ENCODE results near the gene GRAMD4. TPM values are rescaled to one million over a fixed set of nuclear protein-coding genes. Genes with fewer than 3 reads are reported as not detected.

The GRAMD4 gene
- total and polyA plus RNA-seq, 4 donors = 16.3 to 67.7 (median 21.2) TPM

GRCh38 chr22:46628756-46629155, 8.6 kb downstream of the GRAMD4 start:
- no peak overlapping the region for H3K4me3 ChIP-seq
- TF ChIP-seq CTCF (IDR thresholded peaks at IDR 0.05; ENCODE audit: control extremely low read depth, extremely low read depth) = no peak
- no peak overlapping the region for H3K27ac ChIP-seq (ENCODE audit: low read depth in 1 of 2, low read length in 1 of 2)
- peaks cover 0 to 19% (median 0%) of the 10 kb centered on the region in 4 donors for H3K36me3 ChIP-seq (ENCODE audit: control insufficient read depth in 4 of 4, insufficient read depth in 4 of 4, low read length in 4 of 4)
- H3K27me3 ChIP-seq (ENCODE audit: control insufficient read depth in 3 of 3, insufficient read depth in 3 of 3, low read length in 2 of 3) = no peaks in the 10 kb centered on the region
- H3K9ac ChIP-seq (ENCODE audit: insufficient read depth in 1 of 2, low read length in 2 of 2) = no peak overlapping the region
- 96 to 97% methylated on average over 12 of the region's 12 CpGs for WGBS, 2 donors
- no peak for DNase-seq
- no peak for ATAC-seq (ENCODE audit: insufficient read depth, low FRiP score)
- H3K9me3 ChIP-seq (ENCODE audit: control insufficient read depth in 4 of 4, insufficient read depth in 3 of 4, low read length in 3 of 4) = no peaks in the 10 kb centered on the region
- peaks cover 0 to 6% (median 0%) of the 10 kb centered on the region in 5 donors for H3K4me1 ChIP-seq (ENCODE audit: control insufficient read depth in 5 of 5, insufficient read depth in 5 of 5, low read length in 5 of 5)

- no peak overlapping the region for H3K9ac ChIP-seq (ENCODE audit: insufficient read depth in 1 of 2, low read length in 2 of 2)
- ATAC-seq (ENCODE audit: insufficient read depth, low FRiP score) = no peak
- 93 to 94% methylated on average over 16 of the region's 16 CpGs for WGBS, 2 donors
- no peaks in the 10 kb centered on the region for H3K27me3 ChIP-seq (ENCODE audit: control insufficient read depth in 3 of 3, insufficient read depth in 3 of 3, low read length in 2 of 3)
- H3K4me3 ChIP-seq = no peak overlapping the region
- no peak overlapping the region for H3K27ac ChIP-seq (ENCODE audit: low read depth in 1 of 2, low read length in 1 of 2)
- peaks cover 0 to 19% (median 0%) of the 10 kb centered on the region in 4 donors for H3K36me3 ChIP-seq (ENCODE audit: control insufficient read depth in 4 of 4, insufficient read depth in 4 of 4, low read length in 4 of 4)
- DNase-seq = no peak
- no peaks in the 10 kb centered on the region for H3K9me3 ChIP-seq (ENCODE audit: control insufficient read depth in 4 of 4, insufficient read depth in 3 of 4, low read length in 3 of 4)
- TF ChIP-seq CTCF (IDR thresholded peaks at IDR 0.05; ENCODE audit: control extremely low read depth, extremely low read depth) = no peak
- peaks cover 0 to 6% (median 1%) of the 10 kb centered on the region in 5 donors for H3K4me1 ChIP-seq (ENCODE audit: control insufficient read depth in 5 of 5, insufficient read depth in 5 of 5, low read length in 5 of 5)
Measured at GRCh38 chr22:46629291-46629690, 9.1 kb downstream of the GRAMD4 start.

- peaks cover 0 to 19% (median 0%) of the 10 kb centered on the region in 4 donors for H3K36me3 ChIP-seq (ENCODE audit: control insufficient read depth in 4 of 4, insufficient read depth in 4 of 4, low read length in 4 of 4)
- peaks cover 0 to 5% (median 3%) of the 10 kb centered on the region in 5 donors for H3K4me1 ChIP-seq (ENCODE audit: control insufficient read depth in 5 of 5, insufficient read depth in 5 of 5, low read length in 5 of 5)
- H3K9me3 ChIP-seq (ENCODE audit: control insufficient read depth in 4 of 4, insufficient read depth in 3 of 4, low read length in 3 of 4) = no peaks in the 10 kb centered on the region
- no peak overlapping the region for H3K9ac ChIP-seq (ENCODE audit: insufficient read depth in 1 of 2, low read length in 2 of 2)
- 92 to 95% methylated on average over 12 to 13 of the region's 13 CpGs for WGBS, 2 donors
- no peak for DNase-seq
- no peaks in the 10 kb centered on the region for H3K27me3 ChIP-seq (ENCODE audit: control insufficient read depth in 3 of 3, insufficient read depth in 3 of 3, low read length in 2 of 3)
- no peak overlapping the region for H3K27ac ChIP-seq (ENCODE audit: low read depth in 1 of 2, low read length in 1 of 2)
- no peak overlapping the region for H3K4me3 ChIP-seq
- no peak for ATAC-seq (ENCODE audit: insufficient read depth, low FRiP score)
- no peak for TF ChIP-seq CTCF (IDR thresholded peaks at IDR 0.05; ENCODE audit: control extremely low read depth, extremely low read depth)
Measured at GRCh38 chr22:46631113-46631512, 10.9 kb downstream of the GRAMD4 start.

- 89 to 91% methylated on average over 18 of the region's 18 CpGs for WGBS, 2 donors
- DNase-seq = no peak
- Histone ChIP-seq H3K27ac (ENCODE audit: low read depth in 1 of 2, low read length in 1 of 2) (no peak overlapping the region), H3K4me3 (no peak overlapping the region), H3K9me3 (ENCODE audit: control insufficient read depth in 4 of 4, insufficient read depth in 3 of 4, low read length in 3 of 4) (no peaks in the 10 kb centered on the region), H3K27me3 (ENCODE audit: control insufficient read depth in 3 of 3, insufficient read depth in 3 of 3, low read length in 2 of 3) (no peaks in the 10 kb centered on the region), H3K36me3 (ENCODE audit: control insufficient read depth in 4 of 4, insufficient read depth in 4 of 4, low read length in 4 of 4) (peaks cover 0 to 11% (median 0%) of the 10 kb centered on the region in 4 donors), H3K9ac (ENCODE audit: insufficient read depth in 1 of 2, low read length in 2 of 2) (no peak overlapping the region), H3K4me1 (ENCODE audit: control insufficient read depth in 5 of 5, insufficient read depth in 5 of 5, low read length in 5 of 5) (peaks cover 0 to 5% (median 3%) of the 10 kb centered on the region in 5 donors)
- no peak for ATAC-seq (ENCODE audit: insufficient read depth, low FRiP score)
- no peak for TF ChIP-seq CTCF (IDR thresholded peaks at IDR 0.05; ENCODE audit: control extremely low read depth, extremely low read depth)
Measured at GRCh38 chr22:46632646-46633249, 12.6 kb downstream of the GRAMD4 start.

All from lung (tissue), 12 donors.